Measurements from ENCODE around the gene CES1.

DNA sequence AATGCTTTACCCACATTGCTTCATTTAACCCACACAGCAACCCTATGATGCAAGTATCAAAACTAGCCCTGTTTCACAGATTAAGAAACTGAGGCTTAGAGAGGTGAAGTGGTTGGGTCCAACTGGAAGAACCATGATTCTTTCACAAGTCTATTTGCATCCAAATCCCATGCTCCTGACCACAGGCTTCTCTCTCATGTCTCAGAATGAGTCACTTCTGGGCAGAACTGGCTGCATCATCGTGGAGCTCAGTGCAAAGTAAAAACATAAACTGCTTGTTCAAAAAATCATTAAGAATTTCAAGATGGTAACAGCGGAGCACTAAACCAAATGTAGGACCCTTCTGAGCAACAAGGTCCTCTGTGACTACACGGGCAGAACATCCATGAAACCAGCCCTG, 20.2 kb upstream of the CES1 start:
- TF ChIP-seq, protein P1, sequence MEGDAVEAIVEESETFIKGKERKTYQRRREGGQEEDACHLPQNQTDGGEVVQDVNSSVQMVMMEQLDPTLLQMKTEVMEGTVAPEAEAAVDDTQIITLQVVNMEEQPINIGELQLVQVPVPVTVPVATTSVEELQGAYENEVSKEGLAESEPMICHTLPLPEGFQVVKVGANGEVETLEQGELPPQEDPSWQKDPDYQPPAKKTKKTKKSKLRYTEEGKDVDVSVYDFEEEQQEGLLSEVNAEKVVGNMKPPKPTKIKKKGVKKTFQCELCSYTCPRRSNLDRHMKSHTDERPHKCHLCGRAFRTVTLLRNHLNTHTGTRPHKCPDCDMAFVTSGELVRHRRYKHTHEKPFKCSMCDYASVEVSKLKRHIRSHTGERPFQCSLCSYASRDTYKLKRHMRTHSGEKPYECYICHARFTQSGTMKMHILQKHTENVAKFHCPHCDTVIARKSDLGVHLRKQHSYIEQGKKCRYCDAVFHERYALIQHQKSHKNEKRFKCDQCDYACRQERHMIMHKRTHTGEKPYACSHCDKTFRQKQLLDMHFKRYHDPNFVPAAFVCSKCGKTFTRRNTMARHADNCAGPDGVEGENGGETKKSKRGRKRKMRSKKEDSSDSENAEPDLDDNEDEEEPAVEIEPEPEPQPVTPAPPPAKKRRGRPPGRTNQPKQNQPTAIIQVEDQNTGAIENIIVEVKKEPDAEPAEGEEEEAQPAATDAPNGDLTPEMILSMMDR (IDR thresholded peaks at IDR 0.05): no peak
- no peak for TF ChIP-seq POLR2A (IDR thresholded peaks at IDR 0.05)

All from uterus (tissue), 2 donors.